Raji (cell line): ENCODE results near the gene PTPN20.

Experiments
- POLR2A ChIP-seq: IDR thresholded peaks from 2 replicates; pipeline ENCODE4 v1.6.1; 2011; ENCODE audit warnings: low read depth, low read length, control low read depth; ENCODE audit not compliant: insufficient read depth

The PTPN20 gene

DNA sequence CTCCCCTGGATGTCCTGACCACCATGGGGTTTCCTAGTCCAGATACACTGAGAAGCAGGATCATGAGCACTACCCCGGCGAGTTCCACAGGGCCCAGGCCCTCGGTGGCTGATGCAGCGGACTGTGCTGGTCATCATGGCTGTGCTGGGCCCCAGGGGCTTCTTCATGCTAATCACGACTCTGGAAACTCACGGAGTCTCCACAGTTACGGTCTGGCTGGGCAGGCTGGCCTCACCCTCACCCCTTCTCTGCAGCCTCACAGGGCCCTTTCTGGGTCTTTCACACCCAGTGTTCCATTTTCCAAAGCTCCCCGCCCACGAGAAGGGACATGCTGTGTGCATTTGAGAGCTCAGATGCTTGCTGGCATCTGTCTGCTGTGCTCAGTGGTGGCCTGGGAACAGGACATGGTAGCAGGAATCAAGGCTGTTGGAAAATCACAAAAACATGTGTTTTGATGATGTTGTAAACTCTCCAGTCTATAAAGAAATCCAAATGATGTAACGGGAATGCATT, 119.0 kb downstream of the PTPN20 start:
- no peak for TF ChIP-seq POLR2A

DNA sequence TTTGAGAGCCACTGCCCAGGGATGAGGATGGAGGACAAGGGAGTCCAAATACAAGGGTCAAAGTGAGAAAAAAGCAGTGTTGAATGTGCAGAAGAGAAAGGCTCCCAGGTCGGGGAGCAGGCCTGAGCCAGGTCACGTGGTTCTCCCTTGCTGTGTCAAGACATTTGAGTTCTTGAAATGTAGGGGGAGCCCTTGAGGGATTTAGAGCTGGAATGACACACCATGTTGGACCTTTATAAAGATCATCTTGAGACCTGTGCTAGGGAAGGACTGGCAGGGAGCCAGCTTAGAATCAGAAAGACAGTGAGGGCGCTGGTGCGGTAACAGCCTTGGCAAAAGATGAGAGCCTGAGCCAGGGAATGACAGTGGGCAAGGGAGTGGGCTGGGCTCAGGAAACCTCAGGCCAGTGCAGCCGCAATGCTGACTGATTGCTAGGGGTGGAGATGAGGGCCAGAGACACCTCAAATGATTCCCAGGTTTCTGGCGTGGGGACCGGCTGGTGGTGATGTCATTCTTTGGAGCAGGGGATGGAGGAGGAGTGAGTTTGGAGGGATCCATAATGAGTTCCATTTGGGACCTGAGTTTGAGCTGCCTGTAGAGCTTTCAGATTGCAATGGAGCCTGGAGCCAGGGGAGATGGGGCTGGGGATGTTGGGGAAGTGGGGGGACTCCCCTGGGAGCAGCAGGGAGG, 120.1 kb downstream of the PTPN20 start:
- no peak for TF ChIP-seq POLR2A

DNA sequence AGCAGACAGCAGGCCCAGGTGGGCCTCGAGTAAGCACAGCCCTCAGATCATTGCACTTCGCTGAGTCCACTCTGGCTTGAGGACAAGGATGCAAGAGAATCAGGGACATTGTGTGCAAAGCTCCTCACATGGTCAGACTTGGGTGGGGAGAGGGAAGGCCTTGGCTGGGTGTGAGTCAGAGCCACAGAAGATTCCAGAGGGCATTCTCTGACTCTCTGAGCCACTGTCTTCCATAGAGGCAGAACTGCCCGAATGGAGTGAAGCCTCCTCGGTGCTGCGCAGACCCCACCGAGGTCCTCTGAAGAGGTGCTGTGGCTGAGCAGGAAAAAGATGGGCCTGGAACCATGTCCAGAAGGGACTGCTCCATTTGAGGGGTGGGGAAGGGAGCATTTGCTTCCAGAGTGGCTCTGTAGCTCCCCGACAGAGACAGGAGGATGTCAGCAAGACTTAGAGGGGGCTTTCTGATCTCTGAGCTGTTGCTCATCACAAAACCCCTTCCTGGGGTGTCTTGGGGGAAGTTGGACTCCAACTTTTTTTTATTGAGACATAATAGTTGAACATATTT, 120.8 kb downstream of the PTPN20 start:
- no peak for TF ChIP-seq POLR2A

DNA sequence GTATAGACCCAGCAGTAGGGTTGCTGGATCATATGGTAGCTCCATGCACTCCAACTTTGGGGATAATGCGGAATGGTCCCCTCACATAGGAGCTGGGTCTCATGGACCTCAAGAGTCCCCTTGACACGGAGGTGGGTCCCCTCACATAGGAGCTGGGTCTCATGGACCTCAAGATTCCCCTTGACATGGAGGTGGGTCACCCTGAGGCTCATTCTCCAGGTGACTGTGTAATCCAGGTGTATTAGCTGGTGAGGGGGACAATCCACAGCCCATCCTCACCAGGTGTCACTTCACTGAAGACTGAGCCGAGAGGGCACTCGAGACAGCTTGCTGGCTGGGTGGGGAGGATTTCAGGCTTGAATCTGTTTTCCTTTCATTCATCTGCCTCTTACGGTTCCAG, 121.9 kb downstream of the PTPN20 start:
- TF ChIP-seq POLR2A, result no peak

DNA sequence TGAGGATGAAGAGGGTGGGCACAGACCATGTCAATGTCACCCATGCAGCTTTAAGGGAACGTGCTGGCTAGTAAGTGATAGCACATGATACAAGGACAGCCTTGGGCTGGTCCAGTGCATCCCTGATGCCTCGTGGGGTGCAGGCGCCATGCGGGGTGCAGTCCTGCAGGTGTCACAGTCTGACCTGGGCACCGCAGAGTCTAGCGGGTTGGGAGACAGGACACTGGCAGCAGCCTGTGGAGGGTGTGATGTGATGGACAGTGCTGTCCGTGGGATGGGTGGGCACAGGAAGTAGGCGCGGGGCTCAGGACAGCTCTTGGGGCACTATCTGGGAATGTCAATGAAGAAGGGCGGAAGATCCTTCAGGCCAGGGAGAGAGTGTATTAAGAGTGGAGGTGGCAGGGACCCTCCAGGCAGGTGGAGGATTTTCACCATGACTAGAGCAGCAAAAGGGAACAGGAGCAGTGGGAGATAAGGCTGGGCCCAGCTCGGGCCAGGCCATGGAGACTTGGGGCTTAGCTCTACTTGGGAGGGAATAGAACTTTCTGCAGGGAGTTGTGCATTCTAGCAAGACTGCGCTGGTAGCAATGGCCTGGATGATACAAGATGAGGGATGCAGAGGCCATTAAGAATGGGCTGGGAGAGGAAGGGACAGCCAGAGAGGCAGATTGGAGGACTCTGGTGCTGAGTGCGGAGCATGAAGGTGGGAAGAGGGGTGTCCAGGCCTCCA, 122.5 kb downstream of the PTPN20 start:
- no peak for TF ChIP-seq POLR2A

DNA sequence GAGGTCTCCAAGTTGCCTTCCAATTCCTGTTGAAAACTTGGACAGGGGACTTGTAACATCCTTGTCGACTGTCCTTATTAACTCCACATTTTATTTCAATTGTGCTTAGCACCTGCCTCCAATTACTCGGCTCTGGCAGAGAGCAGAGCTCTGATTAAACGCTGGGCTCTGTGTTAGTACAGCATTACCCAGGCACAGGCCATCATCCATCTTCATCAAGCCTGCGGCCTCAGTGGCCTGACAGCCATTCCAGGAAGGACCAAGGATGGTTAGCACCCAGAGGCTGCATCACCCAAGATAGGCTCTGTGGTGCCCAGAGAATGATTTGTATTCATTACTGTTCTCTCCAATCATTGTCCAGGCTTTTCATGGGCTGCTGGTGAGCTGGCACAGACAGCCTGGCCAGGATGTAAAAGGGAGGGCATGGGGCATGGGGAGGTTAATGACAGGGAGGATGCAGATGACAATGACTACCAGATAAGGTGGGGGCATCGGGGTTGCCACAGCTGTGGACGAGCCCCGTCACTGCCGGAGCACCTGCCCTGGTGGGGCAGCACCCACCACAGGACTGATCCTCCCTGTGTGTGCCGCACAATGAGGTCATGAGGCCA, 123.3 kb downstream of the PTPN20 start:
- no peak for TF ChIP-seq POLR2A

DNA sequence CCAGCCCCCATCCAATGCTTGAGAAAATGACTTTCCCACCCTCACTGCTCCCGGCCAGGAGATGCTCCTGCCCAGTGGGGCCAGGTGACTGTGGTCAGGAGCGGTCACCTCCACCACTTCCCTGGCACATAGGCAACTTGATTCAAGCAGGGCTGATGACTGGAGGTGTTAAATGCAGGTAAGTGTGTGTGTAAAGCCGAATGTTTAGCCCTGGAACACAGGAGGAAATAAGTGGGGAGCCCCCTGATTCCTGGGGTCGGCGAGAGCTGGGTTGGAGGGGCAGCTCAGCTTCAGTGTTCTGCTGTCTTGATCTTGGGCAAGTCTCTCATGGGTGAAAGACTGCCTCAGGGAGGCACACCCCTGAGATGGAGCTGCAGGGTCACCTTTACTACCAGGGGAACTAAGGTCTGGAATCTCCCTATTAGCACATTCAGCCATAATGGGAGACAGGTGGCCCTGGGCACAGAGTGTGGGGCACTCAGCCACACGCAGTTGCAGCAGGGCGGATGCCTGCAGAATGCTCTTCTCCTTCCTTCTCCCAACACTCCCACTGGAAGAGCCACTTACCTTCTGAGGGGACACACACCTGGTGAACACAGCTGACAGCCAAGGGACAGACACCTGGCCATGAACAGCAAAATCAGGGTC, 124.1 kb downstream of the PTPN20 start:
- no peak for TF ChIP-seq POLR2A

DNA sequence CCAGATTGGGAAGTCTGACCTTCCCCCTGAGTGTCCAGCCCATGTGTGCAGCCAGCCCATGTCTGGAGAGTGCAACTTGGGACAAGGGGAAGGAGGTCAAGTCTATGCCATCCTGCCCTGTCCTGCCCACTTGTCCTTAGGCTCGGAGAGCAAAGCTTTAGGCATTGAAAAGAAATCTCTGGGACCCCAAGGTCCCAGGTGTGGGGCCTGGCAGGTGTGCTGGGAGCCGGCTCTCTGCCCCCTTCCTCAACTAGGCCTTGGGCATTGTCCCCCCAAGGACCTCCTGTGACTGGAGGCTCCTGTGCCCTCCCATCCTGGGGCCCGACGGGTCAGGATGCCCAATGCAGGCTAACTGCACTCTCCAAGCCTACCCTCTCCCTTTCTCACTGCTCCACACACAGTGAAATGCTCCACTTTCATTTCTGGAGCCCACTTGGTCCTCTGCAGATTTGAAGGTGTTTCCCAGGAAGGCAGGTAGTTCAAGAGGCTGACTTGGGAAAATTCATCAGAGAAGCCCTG, 124.7 kb downstream of the PTPN20 start:
- no peak for TF ChIP-seq POLR2A

DNA sequence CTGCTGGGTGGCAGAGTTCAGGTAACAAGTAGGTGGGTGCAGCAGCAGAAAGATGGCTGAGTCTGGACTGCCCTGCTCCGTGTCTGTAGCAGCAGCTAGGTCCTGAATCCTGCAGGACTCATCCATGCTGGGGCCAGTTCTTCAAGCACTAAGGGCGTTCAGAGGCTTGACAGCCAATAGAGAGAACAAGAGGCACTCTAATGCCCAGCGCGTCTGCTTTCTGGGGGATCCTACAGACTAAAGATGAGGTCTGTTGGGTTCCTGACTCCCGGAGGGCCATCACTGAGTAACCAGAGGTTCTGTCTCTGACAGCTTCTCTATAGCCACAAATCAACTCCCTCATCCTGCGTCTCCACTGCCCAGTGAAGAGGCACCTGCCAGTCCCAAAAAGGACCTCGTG, 125.5 kb downstream of the PTPN20 start:
- TF ChIP-seq POLR2A, result no peak

DNA sequence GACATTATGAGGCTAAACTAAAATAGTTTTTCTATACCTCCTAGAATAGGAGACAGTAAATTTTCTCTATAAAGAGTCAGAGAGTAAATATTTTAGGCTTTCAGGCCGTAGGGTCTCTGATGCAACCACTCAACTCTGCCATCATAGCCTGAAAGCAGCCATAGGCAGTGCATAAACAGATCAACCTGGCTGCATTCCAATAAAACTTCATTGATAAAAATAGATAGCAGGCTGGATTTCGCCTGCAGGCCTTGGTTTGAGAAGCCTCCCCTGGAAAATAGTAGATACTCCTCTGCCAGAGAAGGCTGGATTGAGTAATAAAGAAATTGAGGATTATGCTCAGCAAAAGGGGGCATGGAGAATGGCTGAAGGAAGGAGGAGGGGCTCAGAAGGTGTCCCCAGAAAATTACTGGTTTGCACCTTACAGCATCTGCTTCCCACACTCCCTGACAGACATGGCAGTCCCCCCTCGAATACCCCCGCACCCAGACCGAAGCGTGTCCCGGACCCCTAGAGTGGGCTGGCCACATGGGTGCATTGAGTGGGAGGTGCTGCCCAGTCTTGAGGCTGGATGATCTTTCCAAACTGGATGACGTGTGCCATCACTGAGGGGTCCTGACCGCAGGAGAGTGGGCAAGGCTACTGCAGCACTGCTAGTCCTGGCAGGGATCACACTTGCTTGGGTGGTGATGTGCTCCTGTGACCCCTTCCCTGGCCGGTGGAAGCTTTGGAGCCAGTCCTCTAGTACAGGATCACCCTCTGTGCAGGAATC, 126.6 kb downstream of the PTPN20 start:
- TF ChIP-seq POLR2A, result no peak

DNA sequence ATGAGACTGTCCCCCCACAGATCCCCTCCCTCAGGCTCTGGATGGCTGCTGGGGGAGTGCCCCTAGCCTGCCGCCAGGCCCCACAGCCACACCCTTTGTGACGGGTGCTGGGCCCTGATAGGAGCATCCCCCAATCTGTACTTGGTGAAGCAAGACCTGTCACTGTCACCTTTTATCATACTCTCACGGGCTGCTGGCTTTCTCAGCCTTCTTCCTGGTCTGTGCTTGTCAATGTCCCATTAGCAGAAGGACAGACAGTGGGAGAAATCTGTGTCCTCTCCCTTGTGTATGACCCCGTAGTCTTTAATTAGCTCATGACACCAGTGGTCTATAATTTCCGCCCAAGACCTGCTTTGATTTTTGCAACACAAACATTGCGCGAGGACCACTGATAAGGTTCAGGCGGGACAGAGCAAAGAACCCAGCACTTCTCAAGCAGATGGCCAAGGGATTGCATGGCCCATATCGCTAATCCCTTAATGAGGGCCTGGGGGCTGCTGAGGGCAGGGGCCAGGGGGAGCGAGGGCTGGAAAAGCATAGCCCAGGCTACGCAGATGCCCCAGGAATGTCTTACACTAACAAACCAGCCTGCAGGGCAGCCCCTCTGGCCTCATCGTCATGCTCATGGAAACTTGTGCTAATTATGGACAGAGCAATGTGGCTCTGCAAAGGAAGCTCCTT, 127.8 kb downstream of the PTPN20 start:
- no peak for TF ChIP-seq POLR2A

DNA sequence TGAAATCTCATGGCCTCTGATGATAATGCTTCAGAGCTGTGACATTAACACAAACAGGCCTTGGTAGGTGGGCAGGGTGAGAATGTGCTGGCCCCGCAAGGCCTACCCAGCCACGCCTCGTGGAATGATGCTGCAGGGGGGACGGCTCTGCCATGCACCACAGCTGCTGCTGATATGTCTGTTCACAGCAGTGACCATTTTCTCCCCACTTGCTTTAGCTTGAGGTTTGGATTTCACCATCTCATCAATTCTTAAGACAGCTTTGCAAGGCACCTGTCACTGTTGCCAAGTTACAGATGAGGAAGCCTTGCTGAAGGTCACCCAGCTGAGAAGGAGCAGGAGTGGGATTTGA, 128.3 kb downstream of the PTPN20 start:
- no peak for TF ChIP-seq POLR2A

DNA sequence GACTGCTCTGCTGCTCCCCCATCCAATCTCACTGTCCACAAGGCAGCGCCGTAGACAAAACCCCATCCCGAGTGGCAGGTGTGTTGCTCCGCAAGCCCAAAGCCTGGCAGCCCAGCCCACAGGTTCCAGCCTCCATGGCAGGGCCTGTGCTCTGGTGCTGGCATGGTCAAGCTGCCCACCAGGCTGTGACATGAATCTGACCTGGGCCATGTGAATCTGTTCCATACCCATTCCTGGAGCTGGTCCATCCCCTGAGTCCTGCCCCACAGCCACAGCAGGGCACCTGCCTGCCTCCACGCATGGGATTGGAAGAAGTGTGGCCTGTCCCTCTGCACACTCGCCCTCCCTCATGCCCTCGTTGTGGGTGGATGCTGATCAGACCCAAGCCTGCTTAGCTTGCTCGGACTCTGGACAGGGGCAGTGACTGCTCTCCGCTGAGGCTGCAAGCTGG, 128.8 kb downstream of the PTPN20 start:
- no peak for TF ChIP-seq POLR2A

DNA sequence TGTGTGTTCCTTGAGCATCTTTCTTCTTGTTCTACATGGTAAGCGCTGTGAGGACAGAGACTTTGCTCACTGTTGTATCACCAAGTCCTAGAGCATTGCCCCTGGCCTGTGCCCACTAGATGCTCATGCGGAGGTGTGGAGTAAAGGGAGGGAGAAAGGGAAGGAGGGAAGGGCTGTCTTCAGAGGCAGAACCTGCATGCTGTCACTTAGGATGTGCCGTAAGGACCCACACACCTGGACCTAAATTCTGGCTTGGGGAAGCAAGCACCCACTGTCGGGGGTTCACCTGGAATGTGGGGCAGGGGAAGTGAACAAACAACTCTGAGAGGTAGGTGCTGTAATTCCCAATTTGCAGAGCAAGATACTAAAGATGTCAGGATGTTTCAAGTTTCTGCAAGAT, 129.5 kb downstream of the PTPN20 start:
- no peak for TF ChIP-seq POLR2A
